Osteoblast (primary cell): Measurements from ENCODE around the gene NCAPD2. TPM values are rescaled to one million over a fixed set of nuclear protein-coding genes. Genes with fewer than 3 reads are reported as not detected.

Experiments
- DNase-seq: peaks from one replicate; pipeline ENCODE4 v3.0.0; 2011; ENCODE audit warnings: low spot score, mixed read lengths; ENCODE audit not compliant: insufficient read length; ENCODE audit errors: missing footprints
- H2AFZ ChIP-seq: 2 replicates; pipeline ENCODE4 v1.6.0; 2011; ENCODE audit warnings: mild to moderate bottlenecking, low read length
- H3K27ac ChIP-seq: 2 replicates; pipeline ENCODE4 v1.5.1; 2011; ENCODE audit warnings: mild to moderate bottlenecking, low read depth, low read length, moderate library complexity
- H3K27me3 ChIP-seq: 2 replicates; pipeline ENCODE4 v1.6.0; 2012; ENCODE audit warnings: mild to moderate bottlenecking, control low read depth, inconsistent platforms, low read length, moderate library complexity; ENCODE audit not compliant: insufficient read depth
- H3K36me3 ChIP-seq: 2 replicates; pipeline ENCODE4 v1.5.1; 2011; ENCODE audit warnings: mild to moderate bottlenecking, low read length, control low read depth, moderate library complexity; ENCODE audit not compliant: insufficient read depth
- H3K4me1 ChIP-seq: 2 replicates; pipeline ENCODE4 v1.5.1; 2011; ENCODE audit warnings: mild to moderate bottlenecking, low read length, control low read depth, moderate library complexity; ENCODE audit not compliant: insufficient read depth
- H3K4me2 ChIP-seq: 2 replicates; pipeline ENCODE4 v1.6.0; 2011; ENCODE audit warnings: mild to moderate bottlenecking, low read length; ENCODE audit not compliant: insufficient read depth
- H3K4me3 ChIP-seq: fragments of 200-600 bp; sonication (generic); 3 replicates; pipeline ENCODE4 v1.5.1; 2012; ENCODE audit warnings: mild to moderate bottlenecking, low read length, inconsistent platforms; ENCODE audit not compliant: insufficient read depth
- H3K79me2 ChIP-seq: 2 replicates; pipeline ENCODE4 v1.6.0; 2012; ENCODE audit warnings: mild to moderate bottlenecking, low read length, control low read depth, inconsistent platforms; ENCODE audit not compliant: insufficient read depth
- H3K9me3 ChIP-seq: 2 replicates; pipeline ENCODE4 v1.5.1; 2011; ENCODE audit warnings: low read depth, low read length, control low read depth
- H4K20me1 ChIP-seq: 2 replicates; pipeline ENCODE4 v1.6.0; 2012; ENCODE audit warnings: mild to moderate bottlenecking, low read length, control low read depth; ENCODE audit not compliant: insufficient read depth
- CTCF ChIP-seq: IDR thresholded peaks from 2 replicates; pipeline ENCODE4 v1.5.1; 2011; ENCODE audit warnings: mild to moderate bottlenecking, low read depth, low read length, moderate library complexity; ENCODE audit errors: extremely low read depth
- total RNA-seq: library from RNA; depleted of rRNA; stranded (reverse); fragments of >200 nt; gene quantifications from 2 replicates; pipeline ENCODE4 v1.2.3, GENCODE V29; 2012

The NCAPD2 gene
- total RNA-seq, 1 donor, result 21.0 TPM

- H2AFZ ChIP-seq, result peak overlapping the region; percentile 96
- DNase-seq, result peak; percentile 83
- H3K27me3 ChIP-seq, result no peaks in the 10 kb centered on the region
- no peak for TF ChIP-seq CTCF
- peak overlapping the region; percentile 90 for H3K27ac ChIP-seq
- H3K79me2 ChIP-seq, result peaks cover 18% of the 10 kb centered on the region
- peaks cover 29% of the 10 kb centered on the region for H3K4me1 ChIP-seq
- H3K9me3 ChIP-seq, result no peaks in the 10 kb centered on the region
- no peaks in the 10 kb centered on the region for H4K20me1 ChIP-seq
- peak overlapping the region; percentile 97 for H3K4me2 ChIP-seq
- H3K36me3 ChIP-seq, result peaks cover 20% of the 10 kb centered on the region
- H3K4me3 ChIP-seq, result peak overlapping the region; percentile 97
Measured at GRCh38 chr12:6452245-6452943, 41.5 kb upstream of the NCAPD2 start.

GRCh38 chr12:6452944-6453630 is 40.8 kb upstream of the NCAPD2 start:
- peak overlapping the region; percentile 96 for H2AFZ ChIP-seq
- peak overlapping the region; percentile 90 for H3K27ac ChIP-seq
- H3K4me2 ChIP-seq, result peak overlapping the region; percentile 97
- no peaks in the 10 kb centered on the region for H4K20me1 ChIP-seq
- DNase-seq, result no peak
- TF ChIP-seq CTCF, result no peak
- H3K27me3 ChIP-seq, result no peaks in the 10 kb centered on the region
- H3K4me3 ChIP-seq, result peak overlapping the region; percentile 97
- H3K4me1 ChIP-seq, result peaks cover 29% of the 10 kb centered on the region
- H3K36me3 ChIP-seq, result peaks cover 20% of the 10 kb centered on the region
- H3K79me2 ChIP-seq, result peaks cover 18% of the 10 kb centered on the region
- H3K9me3 ChIP-seq, result no peaks in the 10 kb centered on the region

- peaks cover 3% of the 10 kb centered on the region for H3K79me2 ChIP-seq
Measured at GRCh38 chr12:6457220-6457945, 36.5 kb upstream of the NCAPD2 start.

More at GRCh38 chr12:6457220-6457945, 36.5 kb upstream of the NCAPD2 start:
- Histone ChIP-seq H3K27me3 (no peaks in the 10 kb centered on the region), H3K4me1 (peaks cover 6% of the 10 kb centered on the region), H3K4me2 (no peak overlapping the region), H3K36me3 (peaks cover 55% of the 10 kb centered on the region), H4K20me1 (no peaks in the 10 kb centered on the region), H3K9me3 (no peaks in the 10 kb centered on the region), H2AFZ (no peak overlapping the region), H3K27ac (no peak overlapping the region), H3K4me3 (no peak overlapping the region)
- TF ChIP-seq CTCF, result no peak
- DNase-seq, result no peak
